Immature natural killer cell (primary cell): Measurements from ENCODE around the gene RTL5. TPM values are rescaled to one million over a fixed set of nuclear protein-coding genes. Genes with fewer than 3 reads are reported as not detected.

Source experiments
- DNase-seq, 3 donors: peaks; one replicate each; pipeline ENCODE4 v3.0.0; 2022; ENCODE audit warnings: mixed read lengths in 1 of 3
- H3K27ac Mint-ChIP-seq, 6 donors: one replicate each; pipeline ENCODE4 v1.8.0; 2020; ENCODE audit warnings: mixed read lengths in 6 of 6, mild to moderate bottlenecking in 5 of 6, inconsistent platforms in 4 of 6, moderate library complexity in 3 of 6
- H3K27me3 Mint-ChIP-seq, 3 donors: one replicate each; pipeline ENCODE4 v1.8.0; 2020 to 2021; ENCODE audit warnings: low read depth in 3 of 3, mild to moderate bottlenecking in 3 of 3, mixed read lengths in 3 of 3, moderate library complexity in 3 of 3, inconsistent platforms in 1 of 3
- H3K36me3 Mint-ChIP-seq, 3 donors: one replicate each; pipeline ENCODE4 v1.8.0; 2020; ENCODE audit warnings: mixed read lengths in 3 of 3, inconsistent platforms in 2 of 3, mild to moderate bottlenecking in 2 of 3
- H3K4me1 Mint-ChIP-seq, 2 donors: one replicate each; pipeline ENCODE4 v1.8.0; 2020; ENCODE audit warnings: inconsistent platforms in 2 of 2, mild to moderate bottlenecking in 2 of 2, mixed read lengths in 2 of 2, moderate library complexity in 1 of 2
- H3K4me3 Mint-ChIP-seq, 5 donors: one replicate each; pipeline ENCODE4 v1.8.0; 2020; ENCODE audit warnings: mild to moderate bottlenecking in 5 of 5, mixed read lengths in 5 of 5, inconsistent platforms in 3 of 5, moderate library complexity in 3 of 5
- H3K9me3 Mint-ChIP-seq, 6 donors: one replicate each; pipeline ENCODE4 v1.8.0; 2020; ENCODE audit warnings: mild to moderate bottlenecking in 6 of 6, mixed read lengths in 6 of 6, inconsistent platforms in 4 of 6, moderate library complexity in 3 of 6
- polyA plus RNA-seq, 3 donors: library from polyadenylated mRNA; unstranded; fragments of 300-500 nt; fragmentation: Illumina TruSeq; gene quantifications; one replicate each; pipeline ENCODE4 v1.2.3, GENCODE V29; 2021

The RTL5 gene
- polyA plus RNA-seq, 3 donors from 2014 or later, result 0.10 to 0.19 (median 0.16) TPM

- peaks cover 4 to 14% of the 10 kb centered on the region in 2 donors for H3K4me1 Mint-ChIP-seq
- H3K36me3 Mint-ChIP-seq, result peaks cover 0 to 12% (median 12%) of the 10 kb centered on the region in 3 donors
- H3K27me3 Mint-ChIP-seq, result peaks cover 2 to 10% (median 4%) of the 10 kb centered on the region in 3 donors
- no peak overlapping the region for H3K4me3 Mint-ChIP-seq
- peak overlapping the region in 4 of 6 donors; percentile 13 to 69 (median 24) for H3K27ac Mint-ChIP-seq
- DNase-seq, result no peak
- peaks cover 0 to 2% (median 0%) of the 10 kb centered on the region in 6 donors for H3K9me3 Mint-ChIP-seq
Measured at GRCh38 chrX:72142094-72142793, 10.5 kb upstream of the RTL5 start.

GRCh38 chrX:72141372-72142004 lies 9.8 kb upstream of the RTL5 start:
- H3K4me3 Mint-ChIP-seq, result peak overlapping the region in 1 of 5 donors; percentile 18
- H3K27ac Mint-ChIP-seq, result peak overlapping the region in 2 of 6 donors; percentile 24 to 57
- H3K9me3 Mint-ChIP-seq, result peaks cover 0 to 2% (median 0%) of the 10 kb centered on the region in 6 donors
- peaks cover 0 to 12% (median 12%) of the 10 kb centered on the region in 3 donors for H3K36me3 Mint-ChIP-seq
- peaks cover 4 to 14% of the 10 kb centered on the region in 2 donors for H3K4me1 Mint-ChIP-seq
- no peak for DNase-seq
- peaks cover 2 to 4% (median 4%) of the 10 kb centered on the region in 3 donors for H3K27me3 Mint-ChIP-seq

GRCh38 chrX:72139538-72139937 lies 7.8 kb upstream of the RTL5 start:
- Mint-ChIP-seq H3K36me3 (peaks cover 0 to 12% (median 10%) of the 10 kb centered on the region in 3 donors), H3K9me3 (peaks cover 0 to 4% (median 0%) of the 10 kb centered on the region in 6 donors), H3K4me3 (no peak overlapping the region), H3K27ac (no peak overlapping the region), H3K27me3 (peaks cover 2 to 5% (median 4%) of the 10 kb centered on the region in 3 donors), H3K4me1 (peaks cover 4% of the 10 kb centered on the region in 2 donors)
- DNase-seq, result no peak

GRCh38 chrX:72137846-72138495 lies 6.3 kb upstream of the RTL5 start:
- Mint-ChIP-seq H3K27me3 (peaks cover 3 to 4% (median 4%) of the 10 kb centered on the region in 3 donors), H3K36me3 (peaks cover 0 to 8% (median 6%) of the 10 kb centered on the region in 3 donors), H3K4me1 (no peaks in the 10 kb centered on the region)

GRCh38 chrX:72133851-72134546 lies 2.3 kb upstream of the RTL5 start:
- DNase-seq, result no peak
- peaks cover 2 to 3% (median 3%) of the 10 kb centered on the region in 3 donors for H3K27me3 Mint-ChIP-seq
- H3K4me3 Mint-ChIP-seq, result no peak overlapping the region
- H3K36me3 Mint-ChIP-seq, result no peaks in the 10 kb centered on the region
- peaks cover 6 to 10% of the 10 kb centered on the region in 2 donors for H3K4me1 Mint-ChIP-seq
- H3K9me3 Mint-ChIP-seq, result peaks cover 0 to 2% (median 0%) of the 10 kb centered on the region in 6 donors
- peak overlapping the region in 1 of 6 donors; percentile 40 for H3K27ac Mint-ChIP-seq

More at GRCh38 chrX:72137846-72138495, 6.3 kb upstream of the RTL5 start:
- Mint-ChIP-seq H3K27ac (no peak overlapping the region), H3K9me3 (peaks cover 0 to 4% (median 0%) of the 10 kb centered on the region in 6 donors), H3K4me3 (no peak overlapping the region)
- DNase-seq, result no peak

GRCh38 chrX:72132456-72132855 lies 741 bp upstream of the RTL5 start:
- peaks cover 0 to 2% (median 0%) of the 10 kb centered on the region in 6 donors for H3K9me3 Mint-ChIP-seq

GRCh38 chrX:72130762-72131250 lies 909 bp downstream of the RTL5 start:
- peaks cover 15 to 21% of the 10 kb centered on the region in 2 donors for H3K4me1 Mint-ChIP-seq
- peak overlapping the region in 3 of 5 donors; percentile 57 to 69 (median 58) for H3K4me3 Mint-ChIP-seq
- no peaks in the 10 kb centered on the region for H3K36me3 Mint-ChIP-seq
- peaks cover 2 to 7% (median 3%) of the 10 kb centered on the region in 3 donors for H3K27me3 Mint-ChIP-seq
- H3K9me3 Mint-ChIP-seq, result peaks cover 0 to 1% (median 0%) of the 10 kb centered on the region in 6 donors
- no peak overlapping the region for H3K27ac Mint-ChIP-seq
- DNase-seq, result no peak

More at GRCh38 chrX:72132456-72132855, 741 bp upstream of the RTL5 start:
- no peak for DNase-seq
- H3K4me3 Mint-ChIP-seq, result peak overlapping the region; percentile 47 to 88 (median 80)
- no peaks in the 10 kb centered on the region for H3K36me3 Mint-ChIP-seq
- H3K27ac Mint-ChIP-seq, result peak overlapping the region in 1 of 6 donors; percentile 59
- peaks cover 2 to 3% (median 3%) of the 10 kb centered on the region in 3 donors for H3K27me3 Mint-ChIP-seq
- H3K4me1 Mint-ChIP-seq, result peaks cover 6 to 10% of the 10 kb centered on the region in 2 donors

GRCh38 chrX:72130156-72130761 lies 1.5 kb downstream of the RTL5 start:
- no peak overlapping the region for H3K4me3 Mint-ChIP-seq
- no peaks in the 10 kb centered on the region for H3K36me3 Mint-ChIP-seq
- peaks cover 0 to 1% (median 0%) of the 10 kb centered on the region in 6 donors for H3K9me3 Mint-ChIP-seq
- peak overlapping the region in 1 of 6 donors; percentile 20 for H3K27ac Mint-ChIP-seq
- H3K27me3 Mint-ChIP-seq, result peaks cover 2 to 7% (median 3%) of the 10 kb centered on the region in 3 donors
- peaks cover 19 to 26% of the 10 kb centered on the region in 2 donors for H3K4me1 Mint-ChIP-seq
- DNase-seq, result no peak

- Mint-ChIP-seq H3K27ac (peak overlapping the region in 1 of 6 donors; percentile 6), H3K27me3 (peaks cover 1 to 9% (median 4%) of the 10 kb centered on the region in 3 donors), H3K4me3 (no peak overlapping the region), H3K4me1 (peaks cover 25 to 32% of the 10 kb centered on the region in 2 donors), H3K36me3 (no peaks in the 10 kb centered on the region), H3K9me3 (peaks cover 0 to 1% (median 0%) of the 10 kb centered on the region in 6 donors)
- DNase-seq, result no peak
Measured at GRCh38 chrX:72129661-72130060, 2.1 kb downstream of the RTL5 start.

GRCh38 chrX:72128881-72129280 lies 2.8 kb downstream of the RTL5 start:
- no peak overlapping the region for H3K4me3 Mint-ChIP-seq
- H3K9me3 Mint-ChIP-seq, result peaks cover 0 to 1% (median 0%) of the 10 kb centered on the region in 6 donors
- H3K27me3 Mint-ChIP-seq, result peaks cover 1 to 10% (median 9%) of the 10 kb centered on the region in 3 donors
- no peak overlapping the region for H3K27ac Mint-ChIP-seq
- no peak for DNase-seq
- H3K4me1 Mint-ChIP-seq, result peaks cover 33 to 40% of the 10 kb centered on the region in 2 donors
- no peaks in the 10 kb centered on the region for H3K36me3 Mint-ChIP-seq

- Mint-ChIP-seq H3K27me3 (peaks cover 1 to 13% (median 9%) of the 10 kb centered on the region in 3 donors), H3K9me3 (peaks cover 0 to 1% (median 0%) of the 10 kb centered on the region in 6 donors), H3K36me3 (no peaks in the 10 kb centered on the region), H3K4me3 (no peak overlapping the region), H3K4me1 (peaks cover 39 to 46% of the 10 kb centered on the region in 2 donors), H3K27ac (peak overlapping the region in 1 of 6 donors; percentile 0)
- DNase-seq, result no peak
Measured at GRCh38 chrX:72128183-72128834, 3.4 kb downstream of the RTL5 start.

GRCh38 chrX:72127332-72127731 lies 4.4 kb downstream of the RTL5 start:
- H3K36me3 Mint-ChIP-seq, result no peaks in the 10 kb centered on the region
- H3K4me3 Mint-ChIP-seq, result no peak overlapping the region
- peaks cover 47 to 51% of the 10 kb centered on the region in 2 donors for H3K4me1 Mint-ChIP-seq
- H3K27me3 Mint-ChIP-seq, result peaks cover 1 to 13% (median 10%) of the 10 kb centered on the region in 3 donors
- H3K27ac Mint-ChIP-seq, result no peak overlapping the region
- H3K9me3 Mint-ChIP-seq, result peaks cover 0 to 1% (median 0%) of the 10 kb centered on the region in 6 donors
- no peak for DNase-seq
